ENCODE measurements around the gene RPTOR. TPM values are rescaled to one million over a fixed set of nuclear protein-coding genes. Genes with fewer than 3 reads are reported as not detected.

The RPTOR gene
- total RNA-seq, 1 donor from 2014 or later: 65.9 TPM

DNA sequence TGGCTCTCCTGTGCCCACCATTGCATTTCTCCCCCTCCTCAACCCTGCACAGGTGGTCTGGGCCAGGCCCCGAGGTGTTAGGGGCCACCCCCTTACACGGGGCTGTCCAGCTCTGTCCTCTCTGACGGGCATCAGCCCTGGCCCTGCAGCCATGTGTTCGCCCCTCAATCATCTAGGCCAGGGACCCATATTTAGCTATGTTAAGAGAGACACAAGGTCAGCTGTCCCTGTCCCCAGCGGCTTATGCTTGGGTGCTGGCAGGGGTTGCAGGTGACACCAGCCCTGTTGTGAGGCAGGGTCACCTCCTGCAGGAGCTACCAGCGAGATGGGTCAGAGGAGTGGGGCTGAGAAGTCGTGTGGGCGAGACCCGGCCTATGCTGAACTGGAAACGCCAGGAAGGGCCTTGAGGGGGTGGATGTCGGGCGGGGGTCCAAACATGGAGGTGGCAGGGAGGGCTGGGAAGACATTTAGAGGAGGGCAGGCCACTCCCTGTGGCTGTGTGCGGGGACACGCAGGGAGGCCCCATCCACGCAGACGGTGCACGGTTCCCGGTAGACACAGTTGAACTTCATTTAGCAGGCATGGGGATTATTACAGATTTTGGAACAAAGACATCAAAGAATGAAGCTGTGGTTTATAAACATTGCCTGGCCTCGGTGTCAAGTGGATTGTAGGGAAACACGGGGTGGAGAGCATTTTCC, 313.8 kb downstream of the RPTOR start:
- Mint-ChIP-seq H3K27me3 (no peaks in the 10 kb centered on the region), H3K4me1 (peaks cover 18% of the 10 kb centered on the region), H3K4me3 (no peak overlapping the region), H3K9me3 (no peaks in the 10 kb centered on the region), H3K27ac (no peak overlapping the region), H3K36me3 (ENCODE audit: low read depth) (peaks cover 58% of the 10 kb centered on the region)
- ChIA-PET CTCF (no interaction called here), POLR2A (no interaction called here)
- intact Hi-C loops (cut with micrococcal nuclease): no loop called here
- TF ChIP-seq, protein P1, sequence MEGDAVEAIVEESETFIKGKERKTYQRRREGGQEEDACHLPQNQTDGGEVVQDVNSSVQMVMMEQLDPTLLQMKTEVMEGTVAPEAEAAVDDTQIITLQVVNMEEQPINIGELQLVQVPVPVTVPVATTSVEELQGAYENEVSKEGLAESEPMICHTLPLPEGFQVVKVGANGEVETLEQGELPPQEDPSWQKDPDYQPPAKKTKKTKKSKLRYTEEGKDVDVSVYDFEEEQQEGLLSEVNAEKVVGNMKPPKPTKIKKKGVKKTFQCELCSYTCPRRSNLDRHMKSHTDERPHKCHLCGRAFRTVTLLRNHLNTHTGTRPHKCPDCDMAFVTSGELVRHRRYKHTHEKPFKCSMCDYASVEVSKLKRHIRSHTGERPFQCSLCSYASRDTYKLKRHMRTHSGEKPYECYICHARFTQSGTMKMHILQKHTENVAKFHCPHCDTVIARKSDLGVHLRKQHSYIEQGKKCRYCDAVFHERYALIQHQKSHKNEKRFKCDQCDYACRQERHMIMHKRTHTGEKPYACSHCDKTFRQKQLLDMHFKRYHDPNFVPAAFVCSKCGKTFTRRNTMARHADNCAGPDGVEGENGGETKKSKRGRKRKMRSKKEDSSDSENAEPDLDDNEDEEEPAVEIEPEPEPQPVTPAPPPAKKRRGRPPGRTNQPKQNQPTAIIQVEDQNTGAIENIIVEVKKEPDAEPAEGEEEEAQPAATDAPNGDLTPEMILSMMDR (IDR thresholded peaks at IDR 0.05): no peak
- DNase-seq (no peak), ATAC-seq (ENCODE audit: low read depth) (no peak)

DNA sequence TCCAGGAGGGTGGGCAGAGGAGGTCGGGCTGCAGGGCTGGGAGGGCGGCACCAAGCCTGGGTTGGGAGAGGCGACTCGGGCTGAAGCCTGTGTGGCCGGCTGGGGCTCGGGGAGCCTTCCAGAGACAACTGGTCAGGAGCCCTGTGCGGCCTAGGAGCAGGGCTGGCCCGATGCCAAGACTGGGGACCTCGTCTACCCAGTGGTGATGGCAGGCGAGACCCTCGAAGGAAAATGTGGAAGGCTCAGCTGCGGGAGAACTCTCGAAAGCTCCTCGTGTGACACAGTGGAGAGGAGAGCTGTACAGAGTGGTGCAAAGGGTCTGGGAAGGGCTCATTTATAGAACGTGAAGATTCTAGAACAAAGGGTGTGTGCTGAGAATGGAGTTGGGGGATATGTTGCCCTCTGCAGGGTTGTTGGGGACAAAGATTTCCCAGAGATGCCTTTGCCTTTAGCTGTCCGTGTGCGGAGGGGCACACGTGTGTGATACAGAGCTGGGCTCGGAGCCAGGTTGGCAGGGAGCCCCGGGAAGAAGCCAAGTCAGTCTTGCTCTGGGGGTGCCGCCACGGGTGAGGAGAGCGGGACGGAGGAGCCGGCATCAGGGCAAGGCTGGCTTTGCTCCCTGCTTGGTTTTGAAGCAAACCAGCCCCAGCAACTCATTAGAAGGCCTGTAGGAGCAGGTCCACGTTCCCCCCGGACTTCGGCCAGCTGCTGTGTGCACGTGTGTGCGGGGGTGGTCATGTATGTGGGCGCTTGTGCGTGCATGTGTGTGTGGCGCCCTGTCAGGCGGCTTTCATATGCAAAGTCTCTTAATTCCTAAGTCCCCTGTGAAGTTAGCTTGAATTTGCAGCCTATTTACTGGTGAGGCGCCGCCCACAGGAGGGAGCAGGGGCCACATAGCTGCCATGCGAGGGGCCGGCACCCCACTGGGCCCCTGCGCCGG, 314.6 kb downstream of the RPTOR start:
- Mint-ChIP-seq H3K9me3 (no peaks in the 10 kb centered on the region), H3K4me1 (peaks cover 18% of the 10 kb centered on the region), H3K36me3 (ENCODE audit: low read depth) (peaks cover 65% of the 10 kb centered on the region), H3K27ac (no peak overlapping the region), H3K27me3 (no peaks in the 10 kb centered on the region), H3K4me3 (no peak overlapping the region)
- DNase-seq (no peak), ATAC-seq (ENCODE audit: low read depth) (no peak)
- intact Hi-C loops (cut with micrococcal nuclease): no loop called here
- TF ChIP-seq, protein P1 (IDR thresholded peaks at IDR 0.05): no peak
- POLR2A ChIA-PET: interaction anchor here (0.6 kb wide), 1 partner anchor 641 kb away, joined by 6 read pairs; no protein-coding TSS in a partner anchor
- CTCF ChIA-PET: no interaction called here

DNA sequence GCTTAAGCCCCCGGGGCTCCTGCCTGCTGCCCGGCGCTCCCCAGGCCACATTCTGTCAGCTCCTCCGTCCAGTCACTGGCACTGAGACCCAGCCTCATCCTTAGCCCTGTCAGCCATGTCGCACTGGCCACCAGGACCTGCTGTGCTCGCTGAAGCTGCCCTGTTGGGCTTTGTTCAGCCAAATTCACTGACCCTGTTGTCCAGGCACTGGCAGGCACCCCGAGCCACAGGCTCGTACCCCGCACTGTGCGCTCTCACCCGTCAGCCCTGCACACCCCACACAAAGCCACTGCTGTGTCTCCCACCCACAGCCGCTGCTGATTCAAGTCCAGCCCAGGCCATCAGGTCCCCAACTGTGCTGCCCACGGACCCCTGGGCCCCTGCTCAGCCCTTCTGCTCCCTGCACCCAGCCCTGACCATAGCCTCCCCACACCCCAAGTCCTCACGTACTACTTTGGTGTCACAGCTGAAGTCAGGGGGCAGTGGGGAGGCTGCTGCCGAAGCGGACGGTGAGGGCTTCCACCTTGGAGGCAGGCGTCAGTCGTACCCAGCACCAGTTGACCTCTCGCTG, 315.5 kb downstream of the RPTOR start:
- H3K36me3 Mint-ChIP-seq (ENCODE audit: low read depth): peaks cover 64% of the 10 kb centered on the region
- no peak overlapping the region for H3K27ac Mint-ChIP-seq
- TF ChIP-seq, protein P1 (IDR thresholded peaks at IDR 0.05): no peak
- no peaks in the 10 kb centered on the region for H3K9me3 Mint-ChIP-seq
- no peaks in the 10 kb centered on the region for H3K27me3 Mint-ChIP-seq
- intact Hi-C loops (cut with micrococcal nuclease): no loop called here
- no peak for ATAC-seq (ENCODE audit: low read depth)
- peaks cover 18% of the 10 kb centered on the region for H3K4me1 Mint-ChIP-seq
- CTCF ChIA-PET: interaction anchor here (1.1 kb wide), 1 partner anchor 110 kb away, joined by 4 read pairs; no protein-coding TSS in a partner anchor
- no peak for DNase-seq
- POLR2A ChIA-PET: no interaction called here
- H3K4me3 Mint-ChIP-seq: no peak overlapping the region

DNA sequence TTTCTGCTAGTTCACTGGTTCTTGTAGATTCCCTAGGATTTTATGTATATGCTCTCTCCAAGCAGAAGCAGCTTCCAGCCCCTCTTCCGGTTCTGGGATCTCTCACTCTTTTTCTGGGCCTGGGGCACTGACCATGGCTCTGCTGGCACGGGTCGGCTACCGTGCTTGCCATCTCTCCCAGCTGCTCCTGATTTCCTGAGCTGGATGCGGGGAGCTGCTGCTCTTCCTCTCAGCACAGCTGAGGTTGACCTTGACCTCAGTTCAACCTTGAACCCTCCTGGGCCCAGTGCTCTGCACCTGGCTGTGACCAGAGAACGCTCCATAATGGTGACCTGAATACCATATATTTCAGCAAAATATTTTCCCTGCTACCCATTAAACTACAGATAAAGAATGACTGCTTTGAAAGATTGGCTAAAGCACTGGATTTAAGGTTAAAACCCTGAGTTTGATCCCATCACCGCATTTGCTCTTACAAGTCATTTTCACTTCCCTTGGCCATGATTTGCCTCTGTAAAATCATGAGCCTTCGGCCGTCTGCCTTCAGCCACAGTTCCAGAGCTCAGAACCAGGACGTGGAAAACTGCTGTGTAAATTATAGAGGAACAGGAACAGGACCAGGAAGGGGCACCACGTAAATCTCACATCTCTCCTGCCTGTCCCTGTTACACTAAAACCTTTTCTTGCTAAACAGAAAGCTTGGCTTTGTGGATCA, 316.2 kb downstream of the RPTOR start:
- Mint-ChIP-seq H3K9me3 (no peaks in the 10 kb centered on the region), H3K27ac (no peak overlapping the region), H3K4me3 (no peak overlapping the region), H3K27me3 (no peaks in the 10 kb centered on the region), H3K4me1 (peaks cover 16% of the 10 kb centered on the region), H3K36me3 (ENCODE audit: low read depth) (peaks cover 58% of the 10 kb centered on the region)
- no peak for DNase-seq
- TF ChIP-seq, protein P1 (IDR thresholded peaks at IDR 0.05): no peak
- POLR2A ChIA-PET: no interaction called here
- intact Hi-C loops (cut with micrococcal nuclease): no loop called here
- no peak for ATAC-seq (ENCODE audit: low read depth)
- CTCF ChIA-PET: interaction anchor here (1.1 kb wide), 1 partner anchor 109 kb away, joined by 4 read pairs; no protein-coding TSS in a partner anchor
